Activated CD8-positive, alpha-beta T cell treated with anti-CD3 and anti-CD28 coated beads for 36 hours (primary cell): ENCODE data around the gene FUOM. TPM values are rescaled to one million over a fixed set of nuclear protein-coding genes. Genes with fewer than 3 reads are reported as not detected.

ENCODE experiments used
- ATAC-seq: fragments of 200-7000 bp; cut with Tn5 transposase; one replicate; pipeline ENCODE4 v1.10.0; 2021; ENCODE audit warnings: mild to moderate bottlenecking, moderate library complexity
- CTCF ChIA-PET: fragments of 350-600 bp; sonication (Branson Sonifier 250); formaldehyde crosslinking; loops from one replicate; lab custom pipeline; 2021; ENCODE audit warnings: antibody characterized with exemption; lab: Charles Lee
- POLR2A ChIA-PET: fragments of 350-600 bp; sonication (Branson Sonifier 250); formaldehyde crosslinking; loops from one replicate; lab custom pipeline; 2021; ENCODE audit warnings: antibody characterized with exemption; lab: Charles Lee
- DNase-seq: peaks from one replicate; pipeline ENCODE4 v3.0.0-alpha.2; 2020
- H3K27ac Mint-ChIP-seq: one replicate; pipeline ENCODE4 v1.8.0; 2021; ENCODE audit warnings: mild to moderate bottlenecking, mixed read lengths
- H3K27me3 Mint-ChIP-seq: one replicate; pipeline ENCODE4 v1.8.0; 2021; ENCODE audit warnings: mixed read lengths
- H3K36me3 Mint-ChIP-seq: one replicate; pipeline ENCODE4 v1.8.0; 2021; ENCODE audit warnings: low read depth, mixed read lengths
- H3K4me1 Mint-ChIP-seq: one replicate; pipeline ENCODE4 v1.8.0; 2021; ENCODE audit warnings: low read depth, mixed read lengths
- H3K4me3 Mint-ChIP-seq: one replicate; pipeline ENCODE4 v1.8.0; 2021; ENCODE audit warnings: mild to moderate bottlenecking, moderate library complexity, mixed read lengths
- H3K9me3 Mint-ChIP-seq: one replicate; pipeline ENCODE4 v1.8.0; 2021; ENCODE audit warnings: mixed read lengths
- intact Hi-C: fragments of 100-400 bp; cut with micrococcal nuclease; formaldehyde crosslinking; loops from one replicate; pipeline ENCODE4 v1.10.0; 2022
- total RNA-seq, 2 experiments: library from RNA; stranded (reverse); gene quantifications; one replicate each; pipeline ENCODE4 v1.2.3, GENCODE V29; 2021
- TF ChIP-seq, protein P1 (sequence below): fragments of 200-600 bp; IDR thresholded peaks from one replicate; pipeline ENCODE4 v1.8.0; 2022; ENCODE audit warnings: antibody characterized with exemption, mild to moderate bottlenecking

FUOM gene
- total RNA-seq, 2 experiments from 2014 or later: 32.2 to 33.7 TPM

DNA sequence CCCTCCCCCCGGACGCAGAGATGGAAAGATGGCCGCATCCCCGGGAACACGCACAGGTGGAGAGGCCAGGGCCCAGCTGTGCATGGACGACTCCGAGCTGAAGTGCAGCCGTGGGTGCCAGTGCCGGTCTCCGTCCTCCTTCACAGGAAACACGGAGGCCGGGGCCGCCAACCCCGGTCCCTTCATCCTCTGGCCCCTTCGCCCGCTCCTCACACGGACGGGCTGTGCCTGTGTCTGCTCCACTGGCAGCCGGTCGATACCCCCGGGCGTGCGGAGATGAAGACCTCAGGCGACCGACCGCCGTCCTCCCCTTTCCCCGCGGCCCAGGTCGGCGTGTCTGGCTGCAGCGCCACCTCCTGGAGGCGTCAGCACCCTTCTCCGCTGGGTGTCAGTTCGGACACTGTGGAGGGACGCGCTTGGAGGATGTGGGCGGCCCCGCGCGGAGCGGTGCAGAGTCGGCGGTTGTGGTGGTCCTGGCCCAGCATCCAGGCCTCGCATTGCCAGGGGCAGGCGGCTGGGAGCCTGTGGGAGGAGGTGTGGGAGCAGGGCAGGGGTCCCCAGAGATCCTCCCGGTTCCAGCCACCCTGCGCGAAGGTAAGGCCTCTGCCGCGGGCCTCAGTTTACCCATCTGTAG lies 39.2 kb downstream of the FUOM start:
- POLR2A ChIA-PET: interaction anchor here (1.4 kb wide), 1 partner anchor 10 kb away, joined by 3 read pairs; no protein-coding TSS in a partner anchor
- peaks cover 10% of the 10 kb centered on the region for H3K27me3 Mint-ChIP-seq
- CTCF ChIA-PET: interaction anchor here (0.8 to 4.3 kb wide), 7 partner anchors 10 to 120 kb away, joined by 3 to 26 read pairs (median 3); no protein-coding TSS in a partner anchor
- peak; percentile 94 for ATAC-seq
- peak overlapping the region; percentile 65 for H3K4me3 Mint-ChIP-seq
- peak; percentile 79 for DNase-seq
- no peaks in the 10 kb centered on the region for H3K36me3 Mint-ChIP-seq
- H3K27ac Mint-ChIP-seq: no peak overlapping the region
- TF ChIP-seq, protein P1, sequence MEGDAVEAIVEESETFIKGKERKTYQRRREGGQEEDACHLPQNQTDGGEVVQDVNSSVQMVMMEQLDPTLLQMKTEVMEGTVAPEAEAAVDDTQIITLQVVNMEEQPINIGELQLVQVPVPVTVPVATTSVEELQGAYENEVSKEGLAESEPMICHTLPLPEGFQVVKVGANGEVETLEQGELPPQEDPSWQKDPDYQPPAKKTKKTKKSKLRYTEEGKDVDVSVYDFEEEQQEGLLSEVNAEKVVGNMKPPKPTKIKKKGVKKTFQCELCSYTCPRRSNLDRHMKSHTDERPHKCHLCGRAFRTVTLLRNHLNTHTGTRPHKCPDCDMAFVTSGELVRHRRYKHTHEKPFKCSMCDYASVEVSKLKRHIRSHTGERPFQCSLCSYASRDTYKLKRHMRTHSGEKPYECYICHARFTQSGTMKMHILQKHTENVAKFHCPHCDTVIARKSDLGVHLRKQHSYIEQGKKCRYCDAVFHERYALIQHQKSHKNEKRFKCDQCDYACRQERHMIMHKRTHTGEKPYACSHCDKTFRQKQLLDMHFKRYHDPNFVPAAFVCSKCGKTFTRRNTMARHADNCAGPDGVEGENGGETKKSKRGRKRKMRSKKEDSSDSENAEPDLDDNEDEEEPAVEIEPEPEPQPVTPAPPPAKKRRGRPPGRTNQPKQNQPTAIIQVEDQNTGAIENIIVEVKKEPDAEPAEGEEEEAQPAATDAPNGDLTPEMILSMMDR: peak; percentile 81
- peaks cover 8% of the 10 kb centered on the region for H3K4me1 Mint-ChIP-seq
- intact Hi-C loops: no loop called here
- no peaks in the 10 kb centered on the region for H3K9me3 Mint-ChIP-seq

GRCh38 chr10:133316732-133317131 lies 41.1 kb downstream of the FUOM start:
- H3K4me3 Mint-ChIP-seq: no peak overlapping the region
- CTCF ChIA-PET: no interaction called here
- H3K4me1 Mint-ChIP-seq: peaks cover 8% of the 10 kb centered on the region
- intact Hi-C loops: no loop called here
- H3K27me3 Mint-ChIP-seq: peaks cover 10% of the 10 kb centered on the region
- TF ChIP-seq, protein P1: no peak
- DNase-seq: no peak
- H3K27ac Mint-ChIP-seq: no peak overlapping the region
- peaks cover 2% of the 10 kb centered on the region for H3K36me3 Mint-ChIP-seq
- H3K9me3 Mint-ChIP-seq: no peaks in the 10 kb centered on the region
- POLR2A ChIA-PET: no interaction called here
- ATAC-seq: no peak

GRCh38 chr10:133316266-133316665 lies 41.6 kb downstream of the FUOM start:
- intact Hi-C loops: no loop called here

GRCh38 chr10:133315847-133316246 lies 42.0 kb downstream of the FUOM start:
- intact Hi-C loops: no loop called here
- ChIA-PET CTCF (interaction anchor here (1.0 to 2.9 kb wide), 6 partner anchors 12 to 71 kb away, joined by 3 to 11 read pairs (median 6); no protein-coding TSS in a partner anchor), POLR2A (interaction anchor here (1.0 kb wide), 1 partner anchor 14 kb away, joined by 3 read pairs; no protein-coding TSS in a partner anchor)
- ATAC-seq (peak; percentile 29), DNase-seq (no peak)
- H3K4me1 Mint-ChIP-seq: peaks cover 8% of the 10 kb centered on the region
- TF ChIP-seq, protein P1: no peak
- no peaks in the 10 kb centered on the region for H3K9me3 Mint-ChIP-seq
- no peak overlapping the region for H3K27ac Mint-ChIP-seq
- peaks cover 10% of the 10 kb centered on the region for H3K27me3 Mint-ChIP-seq
- H3K4me3 Mint-ChIP-seq: no peak overlapping the region
- H3K36me3 Mint-ChIP-seq: peaks cover 2% of the 10 kb centered on the region

More at GRCh38 chr10:133316266-133316665, 41.6 kb downstream of the FUOM start:
- DNase-seq: no peak
- Mint-ChIP-seq H3K27me3 (peaks cover 10% of the 10 kb centered on the region), H3K9me3 (no peaks in the 10 kb centered on the region), H3K4me1 (peaks cover 8% of the 10 kb centered on the region), H3K36me3 (peaks cover 2% of the 10 kb centered on the region), H3K27ac (no peak overlapping the region), H3K4me3 (no peak overlapping the region)
- ATAC-seq: no peak
- POLR2A ChIA-PET: interaction anchor here (1.0 kb wide), 1 partner anchor 13 kb away, joined by 3 read pairs; no protein-coding TSS in a partner anchor
- TF ChIP-seq, protein P1: no peak
- CTCF ChIA-PET: interaction anchor here (1.3 to 2.9 kb wide), 5 partner anchors 12 to 71 kb away, joined by 3 to 11 read pairs (median 6); no protein-coding TSS in a partner anchor

- peaks cover 11% of the 10 kb centered on the region for H3K4me1 Mint-ChIP-seq
- no peak overlapping the region for H3K27ac Mint-ChIP-seq
- no peak overlapping the region for H3K4me3 Mint-ChIP-seq
- TF ChIP-seq, protein P1: no peak
- H3K27me3 Mint-ChIP-seq: peaks cover 6% of the 10 kb centered on the region
- intact Hi-C loops: no loop called here
- DNase-seq (no peak), ATAC-seq (no peak)
- peaks cover 2% of the 10 kb centered on the region for H3K36me3 Mint-ChIP-seq
- ChIA-PET POLR2A (no interaction called here), CTCF (interaction anchor here (1.0 to 2.9 kb wide), 11 partner anchors 9 to 72 kb away, joined by 3 to 11 read pairs (median 4); no protein-coding TSS in a partner anchor)
- H3K9me3 Mint-ChIP-seq: no peaks in the 10 kb centered on the region
These were observed 42.9 kb downstream of the FUOM start for GRCh38 chr10:133314911-133315310.
